ENCODE data around the gene SNAPC2. TPM values are rescaled to one million over a fixed set of nuclear protein-coding genes. Genes with fewer than 3 reads are reported as not detected.

The SNAPC2 gene
- polyA plus RNA-seq, 4 donors = 12.4 to 17.3 (median 16.4) TPM

- H3K4me3 ChIP-seq (ENCODE audit: low read depth in 1 of 3, low read length in 3 of 3) = peak within 1 kb of the TSS in 2 of 3 donors; percentile 20 to 30
- DNase-seq (peak in 1 of 2 donors; percentile 54), FAIRE-seq (no peak)
- peaks cover 7 to 39% (median 12%) of the 10 kb centered on the region in 3 donors for H3K27me3 ChIP-seq (ENCODE audit: control insufficient read depth in 3 of 3, insufficient read depth in 3 of 3, low read length in 3 of 3)
- WGBS, 3 donors = 2 to 3% (median 2%) methylated on average over 59 to 88 of the region's 88 CpGs
- H3K9me3 ChIP-seq (ENCODE audit: control insufficient read depth in 2 of 2, insufficient read depth in 1 of 2, low read depth in 1 of 2, low read length in 1 of 2) = peaks cover 0 to 2% of the 10 kb centered on the region in 2 donors
- peaks cover 0 to 15% (median 0%) of the 10 kb centered on the region in 3 donors for H3K4me1 ChIP-seq (ENCODE audit: control insufficient read depth in 3 of 3, insufficient read depth in 2 of 3, low read depth in 1 of 3, low read length in 2 of 3)
- no peak within 1 kb of the TSS for H3K27ac ChIP-seq (ENCODE audit: low read depth in 1 of 3, low read length in 2 of 3)
- H3K36me3 ChIP-seq (ENCODE audit: control insufficient read depth in 3 of 3, insufficient read depth in 2 of 3, low read depth in 1 of 3, low read length in 3 of 3) = no peaks in the 10 kb centered on the region
Measured at GRCh38 chr19:7874076-7874896, 45.9 kb upstream of the SNAPC2 start, which contains the start of gene PRR36. Gene PRR36 (minus strand): TSS chr19:7874390. CDS start chr19:7873689, 701 bp downstream.

- 27 to 36% (median 29%) methylated on average over 12 of the region's 12 CpGs for WGBS, 3 donors
- Histone ChIP-seq H3K27me3 (ENCODE audit: control insufficient read depth in 3 of 3, insufficient read depth in 3 of 3, low read length in 3 of 3) (peaks cover 7 to 39% (median 12%) of the 10 kb centered on the region in 3 donors), H3K4me3 (ENCODE audit: low read depth in 1 of 3, low read length in 3 of 3) (peak overlapping the region in 1 of 3 donors; percentile 30), H3K9me3 (ENCODE audit: control insufficient read depth in 2 of 2, insufficient read depth in 1 of 2, low read depth in 1 of 2, low read length in 1 of 2) (peaks cover 0 to 2% of the 10 kb centered on the region in 2 donors), H3K36me3 (ENCODE audit: control insufficient read depth in 3 of 3, insufficient read depth in 2 of 3, low read depth in 1 of 3, low read length in 3 of 3) (no peaks in the 10 kb centered on the region), H3K4me1 (ENCODE audit: control insufficient read depth in 3 of 3, insufficient read depth in 2 of 3, low read depth in 1 of 3, low read length in 2 of 3) (peaks cover 0 to 15% (median 0%) of the 10 kb centered on the region in 3 donors), H3K27ac (ENCODE audit: low read depth in 1 of 3, low read length in 2 of 3) (no peak overlapping the region)
- DNase-seq = no peak
- no peak for FAIRE-seq
Measured at GRCh38 chr19:7874897-7875273, 45.3 kb upstream of the SNAPC2 start.

GRCh38 chr19:7877249-7877836 is 42.8 kb upstream of the SNAPC2 start:
- H3K36me3 ChIP-seq (ENCODE audit: control insufficient read depth in 3 of 3, insufficient read depth in 2 of 3, low read depth in 1 of 3, low read length in 3 of 3) = no peaks in the 10 kb centered on the region
- H3K4me1 ChIP-seq (ENCODE audit: control insufficient read depth in 3 of 3, insufficient read depth in 2 of 3, low read depth in 1 of 3, low read length in 2 of 3) = peaks cover 0 to 6% (median 0%) of the 10 kb centered on the region in 3 donors
- no peak for DNase-seq
- no peak overlapping the region for H3K4me3 ChIP-seq (ENCODE audit: low read depth in 1 of 3, low read length in 3 of 3)
- no peak for FAIRE-seq
- no peaks in the 10 kb centered on the region for H3K9me3 ChIP-seq (ENCODE audit: control insufficient read depth in 2 of 2, insufficient read depth in 1 of 2, low read depth in 1 of 2, low read length in 1 of 2)
- WGBS, 3 donors = 66 to 79% (median 71%) methylated on average over 6 of the region's 6 CpGs
- peaks cover 7 to 34% (median 12%) of the 10 kb centered on the region in 3 donors for H3K27me3 ChIP-seq (ENCODE audit: control insufficient read depth in 3 of 3, insufficient read depth in 3 of 3, low read length in 3 of 3)
- no peak overlapping the region for H3K27ac ChIP-seq (ENCODE audit: low read depth in 1 of 3, low read length in 2 of 3)

- 66 to 77% (median 70%) methylated on average over 17 to 18 of the region's 18 CpGs for WGBS, 3 donors
- Histone ChIP-seq H3K4me3 (ENCODE audit: low read depth in 1 of 3, low read length in 3 of 3) (no peak overlapping the region), H3K9me3 (ENCODE audit: control insufficient read depth in 2 of 2, insufficient read depth in 1 of 2, low read depth in 1 of 2, low read length in 1 of 2) (no peaks in the 10 kb centered on the region), H3K27ac (ENCODE audit: low read depth in 1 of 3, low read length in 2 of 3) (no peak overlapping the region), H3K36me3 (ENCODE audit: control insufficient read depth in 3 of 3, insufficient read depth in 2 of 3, low read depth in 1 of 3, low read length in 3 of 3) (no peaks in the 10 kb centered on the region), H3K4me1 (ENCODE audit: control insufficient read depth in 3 of 3, insufficient read depth in 2 of 3, low read depth in 1 of 3, low read length in 2 of 3) (peaks cover 0 to 6% (median 0%) of the 10 kb centered on the region in 3 donors), H3K27me3 (ENCODE audit: control insufficient read depth in 3 of 3, insufficient read depth in 3 of 3, low read length in 3 of 3) (peaks cover 3 to 19% (median 7%) of the 10 kb centered on the region in 3 donors)
- FAIRE-seq = no peak
- no peak for DNase-seq
Measured at GRCh38 chr19:7879111-7879807, 40.9 kb upstream of the SNAPC2 start.

GRCh38 chr19:7879836-7880235 is 40.3 kb upstream of the SNAPC2 start:
- Histone ChIP-seq H3K4me1 (ENCODE audit: control insufficient read depth in 3 of 3, insufficient read depth in 2 of 3, low read depth in 1 of 3, low read length in 2 of 3) (peaks cover 0 to under 1% (median 0%) of the 10 kb centered on the region in 3 donors), H3K27me3 (ENCODE audit: control insufficient read depth in 3 of 3, insufficient read depth in 3 of 3, low read length in 3 of 3) (peaks cover 0 to 14% (median 2%) of the 10 kb centered on the region in 3 donors), H3K9me3 (ENCODE audit: control insufficient read depth in 2 of 2, insufficient read depth in 1 of 2, low read depth in 1 of 2, low read length in 1 of 2) (no peaks in the 10 kb centered on the region), H3K4me3 (ENCODE audit: low read depth in 1 of 3, low read length in 3 of 3) (no peak overlapping the region), H3K27ac (ENCODE audit: low read depth in 1 of 3, low read length in 2 of 3) (no peak overlapping the region), H3K36me3 (ENCODE audit: control insufficient read depth in 3 of 3, insufficient read depth in 2 of 3, low read depth in 1 of 3, low read length in 3 of 3) (no peaks in the 10 kb centered on the region)
- FAIRE-seq (no peak), DNase-seq (no peak)
- 87 to 92% (median 89%) methylated on average over 19 of the region's 19 CpGs for WGBS, 3 donors

- Histone ChIP-seq H3K27me3 (ENCODE audit: control insufficient read depth in 3 of 3, insufficient read depth in 3 of 3, low read length in 3 of 3) (peaks cover 0 to 5% (median 0%) of the 10 kb centered on the region in 3 donors), H3K27ac (ENCODE audit: low read depth in 1 of 3, low read length in 2 of 3) (no peak overlapping the region), H3K4me1 (ENCODE audit: control insufficient read depth in 3 of 3, insufficient read depth in 2 of 3, low read depth in 1 of 3, low read length in 2 of 3) (no peaks in the 10 kb centered on the region), H3K4me3 (ENCODE audit: low read depth in 1 of 3, low read length in 3 of 3) (no peak overlapping the region), H3K9me3 (ENCODE audit: control insufficient read depth in 2 of 2, insufficient read depth in 1 of 2, low read depth in 1 of 2, low read length in 1 of 2) (no peaks in the 10 kb centered on the region), H3K36me3 (ENCODE audit: control insufficient read depth in 3 of 3, insufficient read depth in 2 of 3, low read depth in 1 of 3, low read length in 3 of 3) (no peaks in the 10 kb centered on the region)
- 92 to 96% (median 93%) methylated on average over 3 of the region's 3 CpGs for WGBS, 3 donors
- FAIRE-seq (no peak), DNase-seq (no peak)
Measured at GRCh38 chr19:7881910-7882309, 38.2 kb upstream of the SNAPC2 start.

GRCh38 chr19:7883105-7883504 is 37.0 kb upstream of the SNAPC2 start:
- 52 to 85% (median 62%) methylated on average over 4 of the region's 4 CpGs for WGBS, 3 donors
- no peaks in the 10 kb centered on the region for H3K36me3 ChIP-seq (ENCODE audit: control insufficient read depth in 3 of 3, insufficient read depth in 2 of 3, low read depth in 1 of 3, low read length in 3 of 3)
- no peak overlapping the region for H3K4me3 ChIP-seq (ENCODE audit: low read depth in 1 of 3, low read length in 3 of 3)
- peaks cover 0 to 7% (median 0%) of the 10 kb centered on the region in 3 donors for H3K4me1 ChIP-seq (ENCODE audit: control insufficient read depth in 3 of 3, insufficient read depth in 2 of 3, low read depth in 1 of 3, low read length in 2 of 3)
- DNase-seq (no peak), FAIRE-seq (no peak)
- no peaks in the 10 kb centered on the region for H3K9me3 ChIP-seq (ENCODE audit: control insufficient read depth in 2 of 2, insufficient read depth in 1 of 2, low read depth in 1 of 2, low read length in 1 of 2)
- H3K27me3 ChIP-seq (ENCODE audit: control insufficient read depth in 3 of 3, insufficient read depth in 3 of 3, low read length in 3 of 3) = peaks cover 0 to 9% (median 0%) of the 10 kb centered on the region in 3 donors
- no peak overlapping the region for H3K27ac ChIP-seq (ENCODE audit: low read depth in 1 of 3, low read length in 2 of 3)
